ENCODE data around the gene MTFMT.
A peak's percentile ranks its signal among the peaks of the same experiment; 100 is the strongest.
"Not testable (repeated sequence)": the region's sequence is repeated elsewhere in the genome, so short reads cannot be mapped to it uniquely, and the experiment has no call there.

Gene MTFMT

DNA sequence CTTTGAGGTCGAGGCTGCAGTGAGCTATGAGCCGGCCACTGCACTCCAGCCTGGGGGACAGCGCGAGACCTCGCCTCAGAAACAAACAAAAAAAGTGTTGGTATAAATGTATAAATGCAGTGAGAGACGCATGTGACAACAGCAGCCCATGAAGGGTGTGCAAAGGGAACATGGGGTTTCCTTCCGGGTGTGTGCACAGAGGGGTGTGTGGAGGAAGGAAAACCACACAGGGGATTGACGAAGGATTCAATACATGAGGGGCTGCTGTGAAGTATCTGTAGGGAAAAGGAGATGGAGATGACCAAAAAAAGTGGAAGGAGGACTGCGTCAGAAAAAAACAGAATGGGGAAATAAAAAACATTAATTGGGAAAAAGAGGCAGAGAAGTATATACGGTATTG, 1.1 kb downstream of the MTFMT start:
- in situ Hi-C loops (cut with MboI; ENCODE audit: low pct_unique_long_range_greater_than_20kb, low sequenced_read_pairs, unreplicated experiment): no loop called here
- TF ChIP-seq, protein P1, sequence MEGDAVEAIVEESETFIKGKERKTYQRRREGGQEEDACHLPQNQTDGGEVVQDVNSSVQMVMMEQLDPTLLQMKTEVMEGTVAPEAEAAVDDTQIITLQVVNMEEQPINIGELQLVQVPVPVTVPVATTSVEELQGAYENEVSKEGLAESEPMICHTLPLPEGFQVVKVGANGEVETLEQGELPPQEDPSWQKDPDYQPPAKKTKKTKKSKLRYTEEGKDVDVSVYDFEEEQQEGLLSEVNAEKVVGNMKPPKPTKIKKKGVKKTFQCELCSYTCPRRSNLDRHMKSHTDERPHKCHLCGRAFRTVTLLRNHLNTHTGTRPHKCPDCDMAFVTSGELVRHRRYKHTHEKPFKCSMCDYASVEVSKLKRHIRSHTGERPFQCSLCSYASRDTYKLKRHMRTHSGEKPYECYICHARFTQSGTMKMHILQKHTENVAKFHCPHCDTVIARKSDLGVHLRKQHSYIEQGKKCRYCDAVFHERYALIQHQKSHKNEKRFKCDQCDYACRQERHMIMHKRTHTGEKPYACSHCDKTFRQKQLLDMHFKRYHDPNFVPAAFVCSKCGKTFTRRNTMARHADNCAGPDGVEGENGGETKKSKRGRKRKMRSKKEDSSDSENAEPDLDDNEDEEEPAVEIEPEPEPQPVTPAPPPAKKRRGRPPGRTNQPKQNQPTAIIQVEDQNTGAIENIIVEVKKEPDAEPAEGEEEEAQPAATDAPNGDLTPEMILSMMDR (IDR thresholded peaks at IDR 0.05; ENCODE audit: extremely low read depth, insufficient read depth, missing control alignments): no peak
- no peak for DNase-seq (ENCODE audit: low spot score)

DNA sequence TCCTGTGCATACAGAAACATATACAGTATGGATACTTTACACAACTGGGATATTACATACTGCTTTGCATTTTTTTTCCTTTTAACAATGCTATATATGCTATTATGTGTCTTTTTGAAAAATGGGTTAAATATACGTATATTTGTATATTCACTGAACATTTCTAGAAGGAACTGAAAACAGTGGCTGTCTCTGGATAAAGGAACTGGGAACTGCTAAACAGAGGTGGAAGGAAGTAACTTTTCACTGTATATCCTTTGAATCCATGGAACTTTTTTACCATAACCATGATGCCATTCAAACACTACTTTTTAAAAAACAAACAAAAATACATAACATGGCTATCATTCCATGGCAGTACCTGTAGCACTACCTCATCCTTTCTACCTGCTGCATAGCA, 1.8 kb downstream of the MTFMT start:
- in situ Hi-C loops (cut with MboI; ENCODE audit: low pct_unique_long_range_greater_than_20kb, low sequenced_read_pairs, unreplicated experiment): no loop called here
- no peak for DNase-seq (ENCODE audit: low spot score)
- TF ChIP-seq, protein P1 (IDR thresholded peaks at IDR 0.05; ENCODE audit: extremely low read depth, insufficient read depth, missing control alignments): no peak

DNA sequence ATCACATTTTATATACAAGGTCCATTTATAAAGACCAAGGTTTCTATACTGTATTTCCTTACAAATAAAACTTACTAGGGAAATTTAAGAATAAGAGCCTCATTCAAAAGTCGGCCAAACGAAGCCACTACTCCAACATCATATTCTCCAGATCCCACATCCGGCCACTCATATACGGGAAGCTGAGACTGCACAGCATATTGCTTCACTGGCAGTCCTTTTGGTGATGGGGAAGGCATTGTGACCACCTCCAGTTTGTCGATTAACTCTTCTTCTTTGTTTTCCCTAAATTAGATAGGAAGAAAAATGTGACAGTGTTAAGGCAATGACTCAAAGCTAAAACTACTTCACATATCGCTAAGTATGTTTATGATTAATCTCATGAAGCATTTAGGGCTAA, 2.7 kb downstream of the MTFMT start:
- TF ChIP-seq, protein P1 (IDR thresholded peaks at IDR 0.05; ENCODE audit: extremely low read depth, insufficient read depth, missing control alignments): no peak
- in situ Hi-C loops (cut with MboI; ENCODE audit: low pct_unique_long_range_greater_than_20kb, low sequenced_read_pairs, unreplicated experiment): no loop called here
- DNase-seq (ENCODE audit: low spot score): no peak

DNA sequence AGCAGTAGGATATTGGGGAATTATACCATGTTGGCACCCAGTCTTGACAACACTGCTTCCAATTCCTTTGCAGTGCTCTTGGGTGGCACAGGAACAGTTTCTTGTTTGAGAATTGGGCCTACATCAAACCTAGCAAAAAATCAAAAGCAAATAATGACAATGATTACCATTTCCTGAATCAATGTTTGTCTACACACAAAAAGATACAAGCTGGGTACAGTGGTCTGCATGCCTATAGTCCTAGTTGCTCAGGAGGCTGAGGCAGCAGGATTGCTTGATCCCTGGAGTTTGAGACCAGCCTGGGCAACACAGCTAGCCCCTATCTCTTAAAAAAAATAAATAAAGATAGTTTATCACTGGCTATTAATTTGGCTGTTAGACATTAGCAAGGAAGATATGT, 8.0 kb downstream of the MTFMT start:
- in situ Hi-C loops (cut with MboI; ENCODE audit: low pct_unique_long_range_greater_than_20kb, low sequenced_read_pairs, unreplicated experiment): no loop called here
- TF ChIP-seq, protein P1 (IDR thresholded peaks at IDR 0.05; ENCODE audit: extremely low read depth, insufficient read depth, missing control alignments): no peak
- DNase-seq (ENCODE audit: low spot score): no peak

DNA sequence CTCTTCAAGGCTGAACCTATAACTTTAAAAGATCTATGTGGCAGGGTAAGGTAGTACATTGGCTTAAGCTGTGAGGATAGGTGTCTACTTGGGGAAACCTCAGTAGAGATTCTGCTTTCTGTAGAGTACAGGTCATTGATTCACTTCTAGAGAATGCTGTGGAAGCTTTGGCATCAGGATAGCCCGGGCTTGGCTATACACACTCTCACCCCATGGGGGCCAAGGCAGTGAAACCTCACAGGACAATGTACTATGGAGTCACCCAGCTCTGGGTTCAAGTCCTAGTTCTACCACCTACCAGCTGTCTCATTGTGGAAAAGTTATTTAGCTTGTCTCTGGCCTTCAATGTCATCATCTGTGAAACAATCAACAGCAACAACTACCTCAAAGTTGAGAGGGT, 9.0 kb downstream of the MTFMT start:
- TF ChIP-seq, protein P1 (IDR thresholded peaks at IDR 0.05; ENCODE audit: extremely low read depth, insufficient read depth, missing control alignments): no peak
- no peak for DNase-seq (ENCODE audit: low spot score)
- in situ Hi-C loops (cut with MboI; ENCODE audit: low pct_unique_long_range_greater_than_20kb, low sequenced_read_pairs, unreplicated experiment): no loop called here

DNA sequence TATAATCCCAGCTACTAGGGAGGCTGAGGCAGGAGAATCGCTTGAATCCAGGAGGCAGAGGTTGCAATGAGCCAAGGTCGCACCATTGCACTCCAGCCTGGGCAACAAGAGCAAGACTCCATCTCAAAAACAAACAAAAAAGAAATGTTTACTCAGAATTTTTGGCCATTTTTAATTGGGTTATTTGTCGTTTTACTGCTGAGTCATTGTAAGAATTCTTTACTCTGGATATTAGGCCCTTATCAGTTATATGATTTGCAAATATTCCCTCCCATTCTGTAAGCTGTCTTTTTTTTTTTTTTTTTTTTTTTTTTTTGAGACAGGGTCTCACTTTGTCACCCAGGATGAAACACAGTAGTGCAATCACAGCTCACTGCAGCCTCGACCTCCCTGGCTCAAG, 18.2 kb downstream of the MTFMT start:
- in situ Hi-C loops (cut with MboI; ENCODE audit: low pct_unique_long_range_greater_than_20kb, low sequenced_read_pairs, unreplicated experiment); DNase-seq (ENCODE audit: low spot score): not testable (repeated sequence)

DNA sequence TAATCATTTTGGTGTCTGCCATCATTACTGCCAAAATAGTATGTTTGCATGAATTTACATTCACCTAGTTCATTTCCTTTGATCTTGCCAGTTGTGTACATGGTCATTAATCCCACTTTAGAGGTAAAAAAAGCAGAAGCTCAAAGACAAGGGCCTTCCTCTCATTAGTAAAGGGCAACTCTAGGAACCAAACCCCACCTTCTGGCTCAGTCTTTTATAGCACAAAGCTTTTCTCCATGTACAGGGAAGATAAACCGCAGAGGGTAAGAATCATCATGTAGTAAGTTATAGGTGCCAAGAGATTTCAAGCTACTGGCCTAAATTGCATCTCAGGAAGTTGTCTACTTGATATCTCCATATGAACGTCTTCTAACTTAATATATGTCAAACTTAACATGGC, 20.5 kb downstream of the MTFMT start:
- in situ Hi-C loops (cut with MboI; ENCODE audit: low pct_unique_long_range_greater_than_20kb, low sequenced_read_pairs, unreplicated experiment): no loop called here
- DNase-seq (ENCODE audit: low spot score): no peak
- TF ChIP-seq, protein P1 (IDR thresholded peaks at IDR 0.05; ENCODE audit: extremely low read depth, insufficient read depth, missing control alignments): peak; percentile 33

Measured in GM13977 (cell line).